HUES6 (cell line): ENCODE data around the gene ZBTB20.

ENCODE experiments used
- H3K27ac ChIP-seq: 2 replicates; pipeline ENCODE4 v1.7.0; 2013; ENCODE audit warnings: low read depth, mild to moderate bottlenecking, low read length, inconsistent platforms
- H3K27me3 ChIP-seq: 2 replicates; pipeline ENCODE4 v1.6.1; 2013; ENCODE audit warnings: low read length; ENCODE audit not compliant: control insufficient read depth, insufficient read depth
- H3K36me3 ChIP-seq: 2 replicates; pipeline ENCODE4 v1.6.1; 2013; ENCODE audit warnings: low read length; ENCODE audit not compliant: control insufficient read depth, insufficient read depth
- H3K4me1 ChIP-seq: 2 replicates; pipeline ENCODE4 v1.6.1; 2013; ENCODE audit warnings: low read length; ENCODE audit not compliant: control insufficient read depth, insufficient read depth
- H3K4me3 ChIP-seq: 2 replicates; pipeline ENCODE4 v1.5.1; 2013; ENCODE audit warnings: low read depth, low read length
- H3K9ac ChIP-seq: one replicate; pipeline ENCODE4 v1.6.1; 2013; ENCODE audit warnings: mild to moderate bottlenecking, low read length
- H3K9me3 ChIP-seq: 2 replicates; pipeline ENCODE4 v1.6.1; 2013; ENCODE audit warnings: low read depth, low read length; ENCODE audit not compliant: control insufficient read depth, insufficient read depth

Gene ZBTB20

DNA sequence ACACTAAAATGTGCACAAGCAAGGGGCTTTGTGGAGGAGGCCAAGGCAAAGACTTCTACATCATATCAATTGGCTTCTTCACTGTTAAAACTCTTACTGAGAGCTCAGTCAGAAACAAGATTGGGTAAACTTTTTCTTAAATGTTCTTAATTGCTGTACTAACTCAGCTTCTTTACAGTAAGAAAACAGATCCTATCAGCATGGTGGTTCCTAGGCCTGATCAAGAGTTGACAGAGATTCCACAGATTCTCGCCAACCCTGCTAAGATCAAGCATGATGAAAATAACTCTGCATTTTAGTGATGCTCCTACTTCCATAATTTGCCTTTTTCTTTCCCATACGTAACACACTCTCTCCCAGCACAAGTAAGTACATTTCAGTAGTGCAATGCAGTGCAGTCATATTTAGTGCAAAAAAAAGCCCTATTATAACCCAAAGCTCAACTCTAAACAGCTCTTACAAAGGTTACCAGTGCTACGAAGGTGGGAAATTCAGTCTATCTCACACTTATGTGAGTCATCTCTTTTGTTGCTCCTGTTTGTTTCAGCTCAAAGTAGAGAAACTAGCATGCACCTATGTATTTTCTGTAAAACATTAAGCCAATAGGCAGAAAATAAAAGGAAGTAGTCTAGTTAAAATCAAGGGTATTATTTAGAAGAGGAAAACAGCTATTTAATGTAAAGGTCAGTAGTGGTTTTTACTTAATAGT lies 823.4 kb downstream of the ZBTB20 start:
- H3K27ac ChIP-seq: no peak overlapping the region
- H3K36me3 ChIP-seq: no peaks in the 10 kb centered on the region
- H3K27me3 ChIP-seq: no peaks in the 10 kb centered on the region
- peaks cover 20% of the 10 kb centered on the region for H3K4me1 ChIP-seq
- no peaks in the 10 kb centered on the region for H3K9me3 ChIP-seq
- no peak overlapping the region for H3K4me3 ChIP-seq
- no peak overlapping the region for H3K9ac ChIP-seq

DNA sequence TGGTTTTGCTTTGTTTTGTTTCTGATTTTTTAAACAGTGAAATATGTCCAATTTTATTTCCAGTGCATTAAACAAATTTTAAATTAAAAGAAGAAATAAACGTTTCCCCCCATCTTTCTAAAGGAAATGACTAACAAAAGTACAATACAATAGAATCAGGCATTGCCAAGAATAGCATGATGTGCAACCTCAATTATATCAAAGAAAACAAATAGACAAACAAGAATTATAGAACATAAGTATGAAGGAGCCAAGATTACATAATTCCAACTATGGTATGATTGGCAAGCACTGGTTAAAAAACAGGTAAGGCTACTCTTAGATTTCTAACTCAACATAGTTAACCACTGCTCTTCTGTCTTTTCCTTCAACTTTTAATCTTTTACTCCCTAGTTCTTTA lies 826.8 kb downstream of the ZBTB20 start:
- H3K4me3 ChIP-seq: no peak overlapping the region
- no peak overlapping the region for H3K9ac ChIP-seq
- H3K36me3 ChIP-seq: no peaks in the 10 kb centered on the region
- H3K27me3 ChIP-seq: no peaks in the 10 kb centered on the region
- H3K27ac ChIP-seq: no peak overlapping the region
- H3K9me3 ChIP-seq: no peaks in the 10 kb centered on the region
- H3K4me1 ChIP-seq: peaks cover 28% of the 10 kb centered on the region

DNA sequence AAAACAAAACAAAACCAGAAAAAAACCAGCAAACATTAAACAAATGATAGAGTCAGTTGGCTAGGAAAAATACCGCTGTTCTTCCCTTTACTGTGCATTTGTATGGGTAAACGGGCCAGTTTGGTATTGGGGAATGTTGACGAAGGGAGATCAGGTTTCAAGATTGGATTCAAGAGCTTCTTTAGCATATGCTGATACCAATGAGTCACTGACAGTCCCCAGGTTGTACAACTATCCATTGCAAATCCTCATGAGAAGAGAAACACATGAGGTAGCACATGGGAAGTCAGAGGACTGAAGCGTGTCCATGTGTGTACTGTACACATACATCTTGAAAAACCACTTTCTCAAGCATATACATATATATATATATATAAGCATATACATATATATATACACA lies 827.6 kb downstream of the ZBTB20 start:
- Histone ChIP-seq H3K4me1 (peaks cover 28% of the 10 kb centered on the region), H3K36me3 (no peaks in the 10 kb centered on the region), H3K27ac (0 out of 2 replicates have a peak overlapping the region, but pooled peaks have one; percentile 51), H3K9ac (no peak overlapping the region), H3K27me3 (no peaks in the 10 kb centered on the region), H3K9me3 (no peaks in the 10 kb centered on the region), H3K4me3 (peak overlapping the region; percentile 16; the same call in 1 of the 2 replicates)

DNA sequence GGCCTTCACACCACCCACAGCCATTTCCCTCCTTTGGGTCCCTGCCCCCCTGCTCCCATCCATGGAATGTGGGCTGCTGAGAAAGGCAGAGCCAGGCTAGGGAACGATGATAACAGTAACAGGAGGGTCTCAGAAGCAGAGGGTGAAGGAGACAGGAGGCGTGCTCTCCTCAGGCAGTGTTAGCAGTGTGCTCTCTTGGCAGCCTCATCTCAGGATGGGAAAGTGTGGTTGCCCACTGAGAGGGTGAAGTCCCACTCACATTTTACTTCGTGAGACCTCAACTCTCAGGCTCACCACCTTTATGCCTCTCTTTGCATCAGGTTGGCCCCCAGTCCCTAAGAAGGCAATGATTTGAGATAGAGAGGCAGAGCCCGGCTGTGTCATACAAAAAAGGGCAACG lies 828.8 kb downstream of the ZBTB20 start:
- no peaks in the 10 kb centered on the region for H3K36me3 ChIP-seq
- no peak overlapping the region for H3K4me3 ChIP-seq

DNA sequence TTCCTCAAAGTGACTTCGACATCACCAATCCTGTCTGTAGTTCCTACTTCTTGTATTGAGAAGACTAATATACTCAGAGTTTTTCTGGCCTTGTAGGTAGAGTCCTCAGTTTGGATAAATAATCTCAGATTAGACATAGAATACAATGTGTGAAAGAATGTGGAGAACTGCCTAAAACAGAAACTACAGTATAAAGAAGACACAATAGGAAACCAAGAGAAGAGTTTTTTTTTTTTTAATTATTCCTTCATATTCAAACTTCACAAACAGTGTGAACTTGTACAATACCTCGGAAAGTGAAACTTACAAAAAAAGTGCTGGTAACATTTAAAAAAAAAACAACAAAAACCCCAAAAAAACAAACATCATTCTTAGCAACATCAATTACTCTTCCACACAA lies 832.8 kb downstream of the ZBTB20 start:
- no peak overlapping the region for H3K4me3 ChIP-seq
- H3K9me3 ChIP-seq: no peaks in the 10 kb centered on the region
- H3K27me3 ChIP-seq: no peaks in the 10 kb centered on the region
- no peak overlapping the region for H3K9ac ChIP-seq
- H3K27ac ChIP-seq: no peak overlapping the region
- no peaks in the 10 kb centered on the region for H3K36me3 ChIP-seq
- peaks cover 13% of the 10 kb centered on the region for H3K4me1 ChIP-seq

More for the DNA sequence above, 828.8 kb downstream of the ZBTB20 start:
- Histone ChIP-seq H3K9ac (no peak overlapping the region), H3K27me3 (no peaks in the 10 kb centered on the region), H3K4me1 (peaks cover 23% of the 10 kb centered on the region), H3K9me3 (no peaks in the 10 kb centered on the region), H3K27ac (no peak overlapping the region)

DNA sequence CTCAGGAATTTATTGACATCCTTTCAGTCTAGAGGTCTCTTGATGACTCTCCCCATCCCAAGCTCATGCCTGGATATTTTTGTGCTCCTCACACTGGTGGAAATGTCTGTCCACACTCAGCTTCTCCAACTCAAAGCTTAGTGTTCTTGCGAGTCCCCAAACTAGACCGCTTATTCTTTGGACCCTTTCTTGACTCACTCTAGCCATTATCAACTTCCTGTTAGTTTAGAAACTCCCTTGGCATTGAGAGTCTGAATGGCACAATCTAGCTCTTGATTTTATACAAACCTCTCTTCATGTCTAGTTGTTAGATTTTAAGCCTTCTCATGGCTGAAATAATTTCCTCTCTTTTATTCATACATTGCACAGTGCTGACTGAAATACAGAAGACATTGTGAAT lies 833.7 kb downstream of the ZBTB20 start:
- Histone ChIP-seq H3K9me3 (no peaks in the 10 kb centered on the region), H3K4me3 (no peak overlapping the region)

DNA sequence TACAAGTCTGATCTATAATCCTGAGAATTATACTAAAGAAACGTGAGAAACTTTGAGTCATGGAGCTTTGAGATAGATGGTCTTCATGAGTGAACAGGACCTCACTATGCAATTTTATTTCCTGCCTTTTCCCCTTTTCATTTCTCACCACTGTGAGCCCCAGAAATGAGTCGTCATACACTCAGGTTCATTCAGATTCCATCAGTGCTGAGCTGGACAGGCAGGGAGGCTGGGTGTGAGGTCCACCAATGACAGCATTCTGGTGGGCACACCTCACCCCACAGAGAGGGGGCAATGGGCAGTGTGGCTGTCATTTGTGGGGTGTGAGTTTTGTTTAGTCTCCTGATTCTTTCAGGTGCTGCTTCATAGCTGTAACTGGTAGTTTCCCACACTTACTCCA lies 836.4 kb downstream of the ZBTB20 start:
- no peaks in the 10 kb centered on the region for H3K27me3 ChIP-seq
- no peaks in the 10 kb centered on the region for H3K4me1 ChIP-seq
- H3K9me3 ChIP-seq: no peaks in the 10 kb centered on the region
- no peak overlapping the region for H3K27ac ChIP-seq
- no peak overlapping the region for H3K9ac ChIP-seq
- H3K4me3 ChIP-seq: no peak overlapping the region
- H3K36me3 ChIP-seq: no peaks in the 10 kb centered on the region

More for the DNA sequence above, 833.7 kb downstream of the ZBTB20 start:
- H3K9ac ChIP-seq: no peak overlapping the region
- H3K27me3 ChIP-seq: no peaks in the 10 kb centered on the region
- peaks cover 5% of the 10 kb centered on the region for H3K4me1 ChIP-seq
- H3K36me3 ChIP-seq: no peaks in the 10 kb centered on the region
- H3K27ac ChIP-seq: no peak overlapping the region

DNA sequence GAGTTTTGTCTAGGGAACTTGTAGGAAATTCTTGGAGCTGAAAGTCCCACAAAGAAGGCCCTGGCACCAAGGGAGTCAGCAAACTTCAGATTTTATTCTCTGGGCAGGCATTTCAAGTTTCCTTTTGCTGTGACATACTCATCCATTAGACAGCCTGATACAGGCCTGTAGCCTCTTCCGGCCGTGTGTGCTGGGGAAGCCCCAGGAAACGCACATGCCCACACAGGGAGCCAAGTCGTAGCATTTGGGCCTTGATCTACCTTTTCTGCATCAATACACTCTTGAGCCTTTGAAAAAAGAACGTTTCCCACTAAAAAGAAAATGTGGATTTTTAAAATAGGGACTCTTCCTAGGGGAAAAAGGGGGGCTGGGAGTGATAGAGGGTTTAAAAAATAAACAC lies 838.3 kb downstream of the ZBTB20 start:
- Histone ChIP-seq H3K9me3 (no peaks in the 10 kb centered on the region), H3K4me3 (no peak overlapping the region), H3K9ac (no peak overlapping the region), H3K27me3 (no peaks in the 10 kb centered on the region), H3K36me3 (no peaks in the 10 kb centered on the region), H3K27ac (no peak overlapping the region), H3K4me1 (no peaks in the 10 kb centered on the region)

DNA sequence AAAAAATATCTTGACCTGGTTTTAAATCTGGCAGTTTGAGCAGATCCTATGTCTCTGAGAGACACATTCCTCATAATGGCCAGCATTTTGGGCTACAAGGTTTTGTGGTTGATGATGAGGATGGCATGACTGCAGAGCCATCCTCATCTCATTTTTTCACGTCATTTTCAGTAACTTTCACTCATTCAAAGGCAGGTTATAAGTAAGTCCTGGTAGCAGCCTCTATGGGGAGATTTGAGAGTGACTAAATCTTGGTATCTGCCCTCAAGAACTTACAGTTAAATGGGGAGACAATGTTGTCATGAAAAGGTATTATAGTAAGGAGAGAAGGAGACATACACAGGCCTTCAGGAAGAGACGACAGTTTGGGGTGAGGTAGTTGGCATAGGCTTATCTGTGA lies 838.7 kb downstream of the ZBTB20 start:
- Histone ChIP-seq H3K4me3 (no peak overlapping the region), H3K27ac (no peak overlapping the region), H3K9ac (no peak overlapping the region), H3K27me3 (no peaks in the 10 kb centered on the region), H3K9me3 (no peaks in the 10 kb centered on the region), H3K36me3 (no peaks in the 10 kb centered on the region), H3K4me1 (no peaks in the 10 kb centered on the region)

DNA sequence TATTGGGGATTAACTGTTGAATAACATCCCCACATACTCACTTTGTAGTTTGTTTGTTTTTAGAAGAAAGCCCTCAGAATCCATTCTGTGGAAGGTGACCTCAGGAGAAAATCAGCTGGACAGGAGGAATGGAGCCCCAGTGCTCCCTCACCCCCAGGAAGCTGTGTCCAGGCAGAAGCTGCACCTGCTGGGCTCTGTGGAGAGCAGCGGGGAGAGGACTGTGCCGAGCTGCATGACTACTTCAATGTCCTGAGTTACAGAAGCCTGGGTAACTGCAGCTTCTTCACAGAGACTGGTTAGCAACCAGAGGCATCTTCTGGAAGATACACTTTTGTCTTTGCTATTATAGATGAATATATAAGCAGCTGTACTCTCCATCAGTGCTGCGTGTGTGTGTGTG lies 839.3 kb downstream of the ZBTB20 start:
- Histone ChIP-seq H3K27ac (no peak overlapping the region), H3K9ac (no peak overlapping the region), H3K4me1 (no peaks in the 10 kb centered on the region), H3K27me3 (no peaks in the 10 kb centered on the region), H3K9me3 (no peaks in the 10 kb centered on the region), H3K4me3 (no peak overlapping the region), H3K36me3 (no peaks in the 10 kb centered on the region)

DNA sequence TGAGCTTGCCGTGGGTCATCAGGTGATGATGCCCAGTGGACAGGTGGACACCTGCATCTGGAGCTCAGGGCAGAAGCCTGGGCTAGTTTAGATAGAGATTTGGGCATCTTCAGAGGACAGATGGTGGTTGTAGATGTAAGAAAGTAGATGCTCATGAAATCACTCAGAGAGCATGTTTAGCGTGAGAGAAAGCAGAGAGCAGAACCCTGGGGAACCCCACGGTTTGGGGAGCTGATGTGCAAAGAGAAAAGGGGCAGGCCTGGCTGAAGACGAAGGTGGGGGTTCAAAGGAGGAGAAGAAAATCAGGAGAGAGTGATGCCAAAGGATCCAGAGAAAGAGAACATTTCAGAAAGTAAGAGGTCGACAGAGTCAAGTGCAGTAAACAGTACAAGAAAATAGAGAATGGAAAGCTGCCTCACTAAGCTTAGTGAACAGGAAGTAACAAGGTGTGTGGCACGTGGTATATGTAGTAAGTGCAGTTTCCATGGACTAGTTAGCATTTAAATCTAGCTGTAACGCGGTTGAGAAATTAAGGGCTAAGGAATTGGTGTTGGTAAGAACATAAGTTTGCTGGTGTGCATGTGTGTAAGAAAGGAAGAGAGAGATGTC lies 839.8 kb downstream of the ZBTB20 start:
- Histone ChIP-seq H3K27ac (no peak overlapping the region), H3K4me3 (no peak overlapping the region), H3K9me3 (no peaks in the 10 kb centered on the region), H3K9ac (no peak overlapping the region), H3K4me1 (no peaks in the 10 kb centered on the region), H3K27me3 (no peaks in the 10 kb centered on the region), H3K36me3 (no peaks in the 10 kb centered on the region)
